DMS53 treated with DMSO at 0.1 percent for 48 hours (cell line): Measurements from ENCODE around the gene RIN1.
"Not testable (repeated sequence)": the region's sequence is repeated elsewhere in the genome, so short reads cannot be mapped to it uniquely, and the experiment has no call there.

ENCODE experiments used
- DNase-seq: peaks from one replicate; lab custom pipeline; 2025; ENCODE audit not compliant: unreplicated experiment; lab: John Stamatoyannopoulos, UW

Gene RIN1

GRCh38 chr11:66320289-66320688 lies 15.9 kb downstream of the RIN1 start:
- not testable (repeated sequence) for DNase-seq

DNA sequence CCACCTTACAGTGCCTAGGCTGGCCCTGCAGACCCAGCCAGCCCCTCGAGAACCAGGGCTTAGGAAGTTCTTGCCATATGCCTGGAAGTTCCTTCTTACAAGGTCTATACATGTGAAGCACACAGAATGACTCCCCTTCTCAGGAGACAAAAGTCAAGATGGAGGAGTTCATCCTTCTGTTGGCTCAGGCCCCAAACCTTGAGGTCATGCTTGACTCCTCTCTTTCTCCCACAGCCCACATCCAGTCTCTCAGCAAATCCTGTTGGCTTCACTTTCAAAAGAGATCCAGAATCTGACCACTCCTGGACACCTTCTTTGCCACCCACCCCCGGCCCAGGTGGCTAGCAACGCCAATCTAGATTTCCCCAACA lies 17.6 kb downstream of the RIN1 start:
- DNase-seq: no peak

DNA sequence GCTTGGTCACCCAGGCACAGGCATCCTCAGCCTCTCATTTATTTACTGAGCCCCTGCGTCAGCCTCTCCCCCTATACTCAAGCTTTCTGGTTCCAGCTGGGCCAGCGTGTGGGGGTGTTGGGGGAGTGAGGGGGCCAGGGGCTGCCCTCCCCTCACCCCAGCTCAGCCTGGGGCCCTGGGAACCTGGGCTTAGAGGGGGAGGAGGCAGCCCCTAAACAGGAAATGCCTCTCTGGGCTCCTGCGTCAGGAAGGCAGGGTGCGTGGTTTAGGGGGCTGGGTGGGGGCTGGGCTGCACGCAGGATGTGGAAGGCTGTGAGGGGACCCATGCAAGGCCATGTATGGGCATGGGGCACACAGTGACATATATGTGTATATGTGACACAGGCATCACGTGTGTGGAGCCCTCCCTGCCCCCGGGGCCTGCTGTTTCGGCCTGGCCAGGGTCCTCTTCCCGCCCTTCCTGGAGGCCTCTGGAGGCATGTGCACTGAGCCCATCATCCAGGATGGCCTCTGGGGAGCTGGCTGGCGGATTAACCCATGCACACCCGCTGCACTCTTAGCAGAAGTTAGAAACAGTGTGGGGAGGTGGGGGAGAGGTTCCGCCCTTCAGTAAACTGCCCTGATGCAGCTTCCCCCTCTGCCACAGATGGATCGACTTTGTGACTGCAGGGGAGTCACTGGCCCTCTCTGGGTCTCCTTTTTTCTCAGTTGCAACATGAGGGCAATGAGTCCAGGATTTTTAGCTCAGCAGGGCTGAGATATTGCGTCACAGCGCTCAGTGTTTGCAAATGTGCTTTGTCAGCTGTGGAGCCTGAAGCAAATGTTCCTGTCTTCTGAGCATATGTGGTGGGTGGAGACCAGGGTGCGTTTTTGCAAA lies 18.3 kb downstream of the RIN1 start:
- no peak for DNase-seq

DNA sequence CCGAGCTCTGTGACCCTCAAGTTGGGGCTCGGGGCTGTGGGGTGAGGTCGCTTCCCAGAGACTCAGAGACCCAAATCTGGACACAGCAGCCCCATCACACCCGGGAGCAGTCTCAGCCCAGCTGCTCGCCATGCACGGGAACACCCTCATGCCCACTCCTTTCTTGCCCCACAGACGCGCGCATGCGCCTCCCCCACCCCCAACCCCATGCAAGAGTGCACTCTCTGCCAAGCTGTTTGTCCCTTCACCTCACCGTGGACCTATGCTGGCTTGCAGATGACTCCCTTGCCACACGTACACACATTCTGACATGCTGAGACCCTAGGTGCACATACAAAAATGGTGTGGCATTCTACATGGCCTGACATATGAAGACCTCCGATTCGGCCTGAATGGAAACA lies 18.9 kb downstream of the RIN1 start:
- no peak for DNase-seq

DNA sequence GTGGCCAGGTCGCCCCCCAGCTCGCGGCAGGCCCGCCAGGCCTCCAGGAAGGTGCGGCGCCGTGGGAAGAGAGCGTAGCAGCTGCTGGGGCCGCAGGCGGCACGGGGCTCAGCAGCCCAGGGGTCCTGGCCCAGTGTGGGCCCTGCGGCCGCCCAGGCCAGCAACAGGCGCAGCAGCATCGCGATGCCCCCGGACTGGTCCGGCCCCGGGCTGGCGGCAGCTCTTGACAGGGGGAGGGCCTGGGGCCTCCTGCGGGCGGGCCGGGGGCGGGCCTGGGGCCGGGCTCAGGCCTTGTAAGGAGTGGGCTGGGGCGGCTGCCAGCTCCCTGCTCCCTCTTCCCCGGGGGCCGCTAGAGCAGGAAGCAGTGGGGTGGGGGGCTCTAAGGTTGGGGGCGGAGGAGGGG lies 19.4 kb downstream of the RIN1 start, which contains the start of gene CD248:
Gene CD248 (minus strand): TSS at position 196 of the 403 bp plus-strand sequence. CDS start 17 bp downstream, at position 179.
- DNase-seq: no peak

DNA sequence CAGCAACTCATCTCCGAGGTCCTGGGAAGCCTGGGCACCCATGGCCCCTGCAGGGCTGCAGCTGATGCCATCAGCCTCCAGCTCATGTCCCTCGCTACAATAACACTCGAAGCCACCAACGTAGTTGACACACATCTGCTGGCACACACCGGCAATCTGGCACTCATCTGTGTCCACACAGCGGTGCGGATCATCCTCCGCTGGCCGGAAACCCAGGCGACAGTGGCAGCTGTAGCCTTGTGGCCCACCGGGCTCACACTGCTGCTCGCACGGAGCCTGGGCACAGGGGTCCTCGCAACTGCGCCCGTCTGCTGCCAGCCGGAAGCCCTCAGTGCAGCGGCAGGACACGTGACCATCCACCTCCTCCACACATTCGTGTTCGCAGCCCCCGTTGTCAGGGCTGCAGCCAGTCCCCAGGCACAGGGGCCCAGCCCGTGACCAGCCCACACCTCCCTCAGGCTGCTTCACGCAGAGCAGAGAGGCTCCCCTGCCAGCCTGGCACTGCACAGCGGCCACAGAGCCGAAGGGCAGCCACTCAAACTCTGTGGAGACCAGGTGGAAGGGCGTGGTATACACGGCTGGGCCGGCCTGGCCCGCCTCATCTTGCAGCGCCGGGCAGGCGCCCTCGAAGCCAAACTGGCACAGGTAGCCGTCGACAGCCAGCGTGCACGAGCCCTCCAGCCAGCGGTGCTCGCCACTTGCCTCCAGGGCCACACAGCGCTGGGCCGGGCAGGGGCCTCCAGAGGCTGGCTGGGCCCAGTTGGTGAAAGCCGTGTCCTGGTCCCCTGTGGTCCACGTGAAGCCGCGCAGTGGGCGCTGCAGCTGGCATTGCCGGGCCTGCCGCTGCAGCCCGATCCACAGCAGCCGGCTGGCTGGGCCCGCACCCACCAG lies 20.1 kb downstream of the RIN1 start:
- DNase-seq: peak; percentile 52

DNA sequence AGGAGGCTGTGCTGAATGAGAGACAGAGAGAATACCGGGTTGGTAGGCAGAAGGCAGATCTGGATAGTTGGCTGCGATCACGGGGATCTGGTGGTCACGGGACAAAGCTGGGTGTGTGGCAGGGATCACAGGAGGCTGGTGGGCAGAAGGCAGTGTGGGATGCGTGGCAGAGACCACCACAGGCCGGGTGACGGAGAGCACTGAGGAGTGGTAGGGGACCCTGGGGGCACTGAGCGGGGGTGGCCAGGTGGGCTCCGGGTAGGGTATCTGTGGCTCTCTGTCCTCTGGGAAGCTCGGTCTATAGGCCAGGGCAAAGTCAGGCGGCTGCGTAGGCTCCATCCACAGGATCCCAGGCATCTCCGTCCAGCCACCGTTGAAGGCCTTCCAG lies 20.7 kb downstream of the RIN1 start:
- DNase-seq: no peak

- no peak for DNase-seq
Observed at GRCh38 chr11:66314561-66315497, 21.4 kb downstream of the RIN1 start.

DNA sequence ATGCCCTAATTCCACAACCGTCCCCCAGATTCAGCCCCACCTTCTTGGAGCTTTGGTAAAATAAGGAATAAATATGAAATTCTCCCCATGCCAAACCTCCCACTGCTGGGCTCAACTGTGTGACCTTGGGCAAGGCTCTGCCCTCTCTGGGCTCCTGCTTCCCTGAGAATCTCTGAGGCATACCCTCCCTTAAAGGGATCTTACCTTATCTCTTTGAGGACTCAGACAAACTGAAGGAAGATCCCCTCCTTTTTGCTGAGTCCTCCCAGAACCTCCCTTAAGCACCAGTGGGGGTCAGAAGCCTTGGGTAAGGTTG lies 22.1 kb downstream of the RIN1 start:
- DNase-seq: no peak

DNA sequence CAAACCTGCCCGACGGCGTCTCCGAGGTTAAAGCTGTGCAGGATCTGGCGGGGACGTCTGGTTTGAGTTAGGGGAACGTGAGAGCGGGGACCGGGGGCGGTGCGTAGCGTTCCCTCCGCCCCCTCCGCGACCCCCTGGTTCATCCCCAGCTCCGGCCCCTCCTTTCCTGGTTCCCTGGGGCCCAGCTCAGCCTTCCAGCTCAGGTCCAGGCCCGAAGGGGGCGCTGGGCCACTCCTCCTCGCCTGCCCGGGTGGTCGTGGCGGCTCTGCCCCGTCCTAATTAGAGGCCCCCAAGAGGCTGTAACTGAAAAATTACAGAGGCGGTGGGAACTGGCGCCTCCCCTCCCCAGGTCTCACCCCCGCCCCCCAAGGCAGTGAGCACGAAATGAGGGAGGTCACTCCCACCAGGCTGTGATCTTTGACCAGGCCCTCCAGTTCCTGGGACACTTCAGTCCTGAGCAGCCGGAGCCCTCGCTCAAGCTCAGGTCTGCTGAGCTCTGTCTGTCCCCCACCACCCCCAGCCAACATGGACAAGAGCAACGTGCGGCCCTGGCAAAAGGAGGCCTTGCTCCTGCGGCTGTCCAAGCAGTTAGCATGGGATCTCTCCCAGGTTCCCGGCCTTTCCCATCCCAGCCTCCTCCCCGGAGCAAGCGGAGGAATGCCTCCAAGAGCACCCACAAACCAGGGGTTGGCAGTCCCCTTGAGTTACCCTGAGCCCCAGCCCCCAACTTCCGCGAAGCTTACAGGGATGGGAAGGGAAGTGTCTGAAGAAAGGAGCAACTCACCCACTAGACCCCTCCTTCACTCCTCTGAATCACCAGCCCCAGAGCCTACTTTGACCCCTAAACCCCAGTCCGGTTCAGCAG lies 22.7 kb downstream of the RIN1 start:
- DNase-seq: no peak

DNA sequence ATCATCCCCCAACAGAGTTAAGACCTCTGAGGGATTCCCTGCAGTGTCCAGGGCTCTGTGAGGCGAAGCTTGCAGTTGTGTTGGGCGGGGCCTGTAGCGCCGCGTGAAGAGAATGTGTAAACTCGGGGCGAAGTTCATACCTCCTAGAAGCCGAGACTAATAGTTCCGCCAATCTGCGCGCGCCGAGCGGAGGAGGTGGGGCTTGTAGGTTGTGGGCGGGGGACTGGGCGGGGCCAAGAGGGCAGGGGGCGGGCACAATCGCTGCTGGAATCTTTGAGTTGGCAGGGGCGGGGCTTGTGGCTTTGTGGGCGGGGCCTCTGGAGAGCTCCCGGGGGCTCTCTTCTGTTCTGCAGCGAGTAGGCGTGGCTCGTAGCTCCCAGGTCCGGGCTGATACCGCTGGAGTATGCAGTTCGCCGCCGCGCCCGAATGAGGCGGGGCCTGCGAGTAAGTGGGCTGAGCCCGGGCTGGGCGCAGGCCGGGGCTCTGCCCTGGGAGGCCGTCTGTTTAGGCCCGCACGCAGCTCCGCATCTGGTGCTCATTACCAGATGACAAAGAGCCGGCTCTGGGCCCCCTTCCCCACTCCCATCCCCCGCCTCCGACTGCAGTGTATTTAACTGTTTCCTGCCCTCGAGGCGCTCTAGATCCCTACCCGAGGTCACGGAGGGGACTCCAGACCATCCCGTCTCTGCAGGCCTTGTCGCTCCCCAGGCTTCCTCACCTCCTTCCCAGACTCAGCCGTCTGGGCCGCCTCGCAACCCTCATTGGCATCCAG lies 23.5 kb downstream of the RIN1 start:
- DNase-seq: peak; percentile 99

DNA sequence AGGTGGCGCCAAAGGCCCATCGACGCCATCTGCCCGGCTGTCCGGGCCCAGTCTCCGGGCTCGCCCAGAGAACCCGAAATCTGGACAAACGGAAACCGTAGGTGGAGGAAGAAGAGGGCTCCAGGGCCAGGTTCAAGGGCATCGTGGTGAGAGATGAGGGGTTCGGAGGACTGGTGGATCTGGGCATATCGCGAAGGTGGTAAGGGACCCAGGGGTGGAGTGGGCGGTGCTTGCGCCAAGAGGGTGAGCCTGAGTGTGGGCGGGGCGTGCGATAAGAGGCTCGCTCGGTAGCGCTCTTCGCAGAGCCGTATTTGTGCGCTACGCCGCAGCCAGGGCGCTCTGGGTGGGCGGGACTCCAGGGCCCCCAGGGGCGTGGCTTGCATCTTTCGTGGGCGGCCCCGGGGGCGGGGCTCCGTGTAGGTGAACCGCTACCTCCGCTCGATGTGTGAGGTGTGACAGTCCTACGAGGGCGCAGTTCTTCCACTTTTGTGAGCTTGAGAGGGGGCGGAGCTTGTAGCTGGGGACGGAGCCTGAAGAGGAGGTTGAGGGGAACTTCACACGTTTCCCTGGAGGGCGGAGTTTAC lies 24.2 kb downstream of the RIN1 start:
- DNase-seq: peak; percentile 99

- no peak for DNase-seq
Observed at GRCh38 chr11:66311470-66311964, 24.7 kb downstream of the RIN1 start.

GRCh38 chr11:66310803-66311440 lies 25.3 kb downstream of the RIN1 start:
- not testable (repeated sequence) for DNase-seq

GRCh38 chr11:66310324-66310723 lies 25.9 kb downstream of the RIN1 start:
- DNase-seq: no peak

DNA sequence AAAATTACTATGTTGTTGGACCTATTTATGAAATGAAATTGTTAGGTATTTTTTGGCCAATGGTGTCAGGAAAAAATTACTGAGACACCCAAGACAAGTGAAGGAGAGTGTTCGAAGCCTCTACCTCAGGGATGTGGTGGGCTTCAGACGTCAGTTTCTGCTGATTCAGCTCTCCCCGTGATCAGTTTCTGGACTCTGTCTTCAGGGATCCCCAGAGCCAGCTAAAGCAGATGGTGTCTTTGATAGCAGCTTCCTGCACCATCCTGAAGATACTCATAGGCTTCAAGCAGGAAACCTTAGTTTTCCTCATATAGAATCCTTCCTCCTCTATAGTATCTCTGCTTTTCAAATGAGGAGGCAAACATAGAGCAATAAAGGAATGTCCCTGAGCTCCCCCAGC lies 26.8 kb downstream of the RIN1 start:
- DNase-seq: no peak

- DNase-seq: no peak
Observed at GRCh38 chr11:66302656-66303055, 33.6 kb downstream of the RIN1 start.

DNA sequence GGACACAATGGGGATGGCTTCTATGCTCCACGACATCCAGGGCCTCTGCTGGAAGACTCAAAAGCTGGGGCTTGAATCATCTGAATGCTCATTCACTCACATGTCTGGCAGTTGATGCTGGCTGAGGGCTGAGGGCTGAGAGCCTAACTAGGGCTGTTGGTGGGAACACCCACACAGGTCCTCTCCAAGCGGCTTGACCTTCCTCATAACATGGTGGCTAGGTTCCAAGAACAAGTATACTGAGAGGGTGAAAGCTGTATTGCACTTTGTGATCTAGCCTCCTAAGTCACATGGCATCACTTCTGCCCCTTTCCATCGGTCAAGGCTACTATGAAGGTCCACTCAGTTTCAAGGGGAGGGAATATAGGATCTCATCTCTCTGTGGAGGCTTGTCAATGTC lies 37.0 kb downstream of the RIN1 start:
- DNase-seq: no peak
